GM23338 (cell line): Measurements from ENCODE around the gene BIRC6. TPM values are rescaled to one million over a fixed set of nuclear protein-coding genes. Genes with fewer than 3 reads are reported as not detected.

ENCODE experiments used
- ATAC-seq: fragments of 200-7000 bp; cut with Tn5 transposase; 3 replicates; pipeline ENCODE4 v1.9.1; 2020
- DNase-seq: peaks from one replicate; pipeline ENCODE4 v3.0.0-alpha.2; 2015; ENCODE audit warnings: low spot score
- H2AFZ ChIP-seq: fragments of 200-600 bp; sonication (generic); 2 replicates; pipeline ENCODE4 v1.8.0; 2016; ENCODE audit warnings: antibody characterized with exemption, mild to moderate bottlenecking, moderate library complexity
- H3F3A ChIP-seq: fragments of 200-600 bp; sonication (generic); replicated peaks from 2 replicates; pipeline ENCODE4 v1.8.0; 2017; ENCODE audit warnings: antibody characterized with exemption, mixed run types, low read depth
- H3K27ac ChIP-seq: fragments of 200-600 bp; sonication (generic); 2 replicates; pipeline ENCODE4 v1.6.1; 2016; ENCODE audit warnings: low read depth
- H3K27me3 ChIP-seq: fragments of 200-600 bp; sonication (generic); 2 replicates; pipeline ENCODE4 v1.8.0; 2016; ENCODE audit warnings: mild to moderate bottlenecking, mixed run types, moderate library complexity; ENCODE audit not compliant: insufficient read depth
- H3K36me3 ChIP-seq: fragments of 200-600 bp; sonication (generic); 2 replicates; pipeline ENCODE4 v1.8.0; 2016; ENCODE audit warnings: mild to moderate bottlenecking; ENCODE audit not compliant: insufficient read depth
- H3K4me1 ChIP-seq: fragments of 200-600 bp; sonication (generic); 2 replicates; pipeline ENCODE4 v1.8.0; 2016; ENCODE audit warnings: mild to moderate bottlenecking, moderate library complexity; ENCODE audit not compliant: insufficient read depth
- H3K4me2 ChIP-seq: fragments of 200-600 bp; sonication (generic); 2 replicates; pipeline ENCODE4 v1.7.1; 2017; ENCODE audit warnings: mixed run types
- H3K4me3 ChIP-seq: fragments of 200-600 bp; sonication (generic); 2 replicates; pipeline ENCODE4 v1.6.1; 2016; ENCODE audit warnings: mixed run types
- H3K79me2 ChIP-seq: fragments of 200-600 bp; sonication (generic); replicated peaks from 2 replicates; pipeline ENCODE4 v1.8.0; 2017; ENCODE audit warnings: mild to moderate bottlenecking; ENCODE audit not compliant: insufficient read depth
- H3K9me2 ChIP-seq: fragments of 200-600 bp; sonication (generic); 2 replicates; pipeline ENCODE4 v1.8.0; 2017; ENCODE audit not compliant: insufficient read depth
- H4K20me1 ChIP-seq: fragments of 200-600 bp; sonication (generic); replicated peaks from 2 replicates; pipeline ENCODE4 v1.8.0; 2017; ENCODE audit warnings: mild to moderate bottlenecking; ENCODE audit not compliant: insufficient read depth
- H3K27ac Mint-ChIP-seq: 2 replicates; pipeline ENCODE4 v1.8.0; 2020; ENCODE audit warnings: inconsistent platforms, mild to moderate bottlenecking, moderate library complexity, mixed read lengths
- H3K27me3 Mint-ChIP-seq: 3 replicates; pipeline ENCODE4 v1.8.0; 2022; ENCODE audit warnings: low read depth, mild to moderate bottlenecking, moderate library complexity, mixed read lengths, inconsistent platforms; ENCODE audit not compliant: insufficient read depth, poor library complexity
- H3K36me3 Mint-ChIP-seq: 3 replicates; pipeline ENCODE4 v1.8.0; 2021; ENCODE audit warnings: low read depth, mild to moderate bottlenecking, inconsistent platforms, moderate library complexity, mixed read lengths
- H3K4me1 Mint-ChIP-seq: 3 replicates; pipeline ENCODE4 v1.8.0; 2020; ENCODE audit warnings: mild to moderate bottlenecking, inconsistent platforms, mixed read lengths
- H3K4me3 Mint-ChIP-seq: 3 replicates; pipeline ENCODE4 v1.8.0; 2021; ENCODE audit warnings: moderate library complexity, mild to moderate bottlenecking, inconsistent platforms, mixed read lengths
- H3K9me3 Mint-ChIP-seq: 3 replicates; pipeline ENCODE4 v1.8.0; 2020; ENCODE audit warnings: moderate library complexity, mild to moderate bottlenecking, inconsistent platforms, mixed read lengths
- JUNB ChIP-seq: IDR thresholded peaks from one replicate; pipeline ENCODE4 v1.6.1; 2016; ENCODE audit warnings: antibody characterized with exemption; ENCODE audit not compliant: unreplicated experiment
- POLR2AphosphoS5 ChIP-seq: IDR thresholded peaks from 2 replicates; pipeline ENCODE4 v1.6.1; 2016; ENCODE audit warnings: antibody characterized with exemption, low read depth
- STAT1 ChIP-seq: IDR thresholded peaks from one replicate; pipeline ENCODE4 v1.6.1; 2016; ENCODE audit warnings: antibody characterized with exemption; ENCODE audit not compliant: unreplicated experiment
- ZNF114 ChIP-seq: fragments of 250-450 bp; sonication (Bioruptor Pico); IDR thresholded peaks from 2 replicates; pipeline ENCODE4 v1.5.0; 2020; ENCODE audit warnings: mild to moderate bottlenecking, moderate library complexity
- ZNF331 ChIP-seq: fragments of 250-450 bp; sonication (Bioruptor Pico); IDR thresholded peaks from 2 replicates; pipeline ENCODE4 v1.5.0; 2020; ENCODE audit warnings: low read depth, mild to moderate bottlenecking, moderate library complexity
- polyA plus RNA-seq: library from polyadenylated mRNA; unstranded; fragments of >200 nt; fragmentation: Nextera tagmentation; extraction: Ambion mirVana; gene quantifications from 2 replicates; pipeline ENCODE4 v1.2.1, GENCODE V29; 2016
- total RNA-seq: library from RNA; depleted of rRNA; stranded (reverse); fragments of >200 nt; shearing (Covaris generic); gene quantifications from 2 replicates; pipeline ENCODE4 v1.2.3, GENCODE V29; 2014
- TF ChIP-seq, protein P1 (sequence below): fragments of 250-450 bp; sonication (Bioruptor Pico); IDR thresholded peaks from 2 replicates; pipeline ENCODE4 v1.5.0; 2020; ENCODE audit warnings: mild to moderate bottlenecking, moderate library complexity
- TF ChIP-seq, protein P2 (sequence below): IDR thresholded peaks from one replicate; pipeline ENCODE4 v1.6.1; 2018; ENCODE audit warnings: antibody characterized with exemption; ENCODE audit not compliant: unreplicated experiment

Gene BIRC6
- total and polyA plus RNA-seq, 2 experiments from 2014 or later: 85.8 to 131 TPM

DNA sequence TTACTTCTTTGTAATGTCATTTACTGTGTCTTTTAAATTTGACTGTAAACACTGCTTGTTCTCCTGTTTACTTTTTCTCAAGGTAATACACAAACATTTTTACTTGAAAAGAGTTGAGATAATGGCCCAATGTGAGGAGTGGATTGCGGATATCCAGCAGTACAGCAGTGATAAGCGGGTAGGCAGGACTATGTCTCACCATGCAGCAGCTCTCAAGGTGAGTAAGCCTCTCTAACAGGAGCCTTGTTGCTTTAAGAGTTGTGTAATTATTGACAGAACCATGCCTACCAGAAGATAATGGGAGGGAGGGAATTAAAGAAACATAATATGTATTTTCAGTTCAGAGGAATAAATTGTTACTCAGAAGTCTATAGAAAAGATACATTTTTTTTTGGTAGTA lies 254.5 kb downstream of the BIRC6 start (continued):
- TF ChIP-seq, protein P1, sequence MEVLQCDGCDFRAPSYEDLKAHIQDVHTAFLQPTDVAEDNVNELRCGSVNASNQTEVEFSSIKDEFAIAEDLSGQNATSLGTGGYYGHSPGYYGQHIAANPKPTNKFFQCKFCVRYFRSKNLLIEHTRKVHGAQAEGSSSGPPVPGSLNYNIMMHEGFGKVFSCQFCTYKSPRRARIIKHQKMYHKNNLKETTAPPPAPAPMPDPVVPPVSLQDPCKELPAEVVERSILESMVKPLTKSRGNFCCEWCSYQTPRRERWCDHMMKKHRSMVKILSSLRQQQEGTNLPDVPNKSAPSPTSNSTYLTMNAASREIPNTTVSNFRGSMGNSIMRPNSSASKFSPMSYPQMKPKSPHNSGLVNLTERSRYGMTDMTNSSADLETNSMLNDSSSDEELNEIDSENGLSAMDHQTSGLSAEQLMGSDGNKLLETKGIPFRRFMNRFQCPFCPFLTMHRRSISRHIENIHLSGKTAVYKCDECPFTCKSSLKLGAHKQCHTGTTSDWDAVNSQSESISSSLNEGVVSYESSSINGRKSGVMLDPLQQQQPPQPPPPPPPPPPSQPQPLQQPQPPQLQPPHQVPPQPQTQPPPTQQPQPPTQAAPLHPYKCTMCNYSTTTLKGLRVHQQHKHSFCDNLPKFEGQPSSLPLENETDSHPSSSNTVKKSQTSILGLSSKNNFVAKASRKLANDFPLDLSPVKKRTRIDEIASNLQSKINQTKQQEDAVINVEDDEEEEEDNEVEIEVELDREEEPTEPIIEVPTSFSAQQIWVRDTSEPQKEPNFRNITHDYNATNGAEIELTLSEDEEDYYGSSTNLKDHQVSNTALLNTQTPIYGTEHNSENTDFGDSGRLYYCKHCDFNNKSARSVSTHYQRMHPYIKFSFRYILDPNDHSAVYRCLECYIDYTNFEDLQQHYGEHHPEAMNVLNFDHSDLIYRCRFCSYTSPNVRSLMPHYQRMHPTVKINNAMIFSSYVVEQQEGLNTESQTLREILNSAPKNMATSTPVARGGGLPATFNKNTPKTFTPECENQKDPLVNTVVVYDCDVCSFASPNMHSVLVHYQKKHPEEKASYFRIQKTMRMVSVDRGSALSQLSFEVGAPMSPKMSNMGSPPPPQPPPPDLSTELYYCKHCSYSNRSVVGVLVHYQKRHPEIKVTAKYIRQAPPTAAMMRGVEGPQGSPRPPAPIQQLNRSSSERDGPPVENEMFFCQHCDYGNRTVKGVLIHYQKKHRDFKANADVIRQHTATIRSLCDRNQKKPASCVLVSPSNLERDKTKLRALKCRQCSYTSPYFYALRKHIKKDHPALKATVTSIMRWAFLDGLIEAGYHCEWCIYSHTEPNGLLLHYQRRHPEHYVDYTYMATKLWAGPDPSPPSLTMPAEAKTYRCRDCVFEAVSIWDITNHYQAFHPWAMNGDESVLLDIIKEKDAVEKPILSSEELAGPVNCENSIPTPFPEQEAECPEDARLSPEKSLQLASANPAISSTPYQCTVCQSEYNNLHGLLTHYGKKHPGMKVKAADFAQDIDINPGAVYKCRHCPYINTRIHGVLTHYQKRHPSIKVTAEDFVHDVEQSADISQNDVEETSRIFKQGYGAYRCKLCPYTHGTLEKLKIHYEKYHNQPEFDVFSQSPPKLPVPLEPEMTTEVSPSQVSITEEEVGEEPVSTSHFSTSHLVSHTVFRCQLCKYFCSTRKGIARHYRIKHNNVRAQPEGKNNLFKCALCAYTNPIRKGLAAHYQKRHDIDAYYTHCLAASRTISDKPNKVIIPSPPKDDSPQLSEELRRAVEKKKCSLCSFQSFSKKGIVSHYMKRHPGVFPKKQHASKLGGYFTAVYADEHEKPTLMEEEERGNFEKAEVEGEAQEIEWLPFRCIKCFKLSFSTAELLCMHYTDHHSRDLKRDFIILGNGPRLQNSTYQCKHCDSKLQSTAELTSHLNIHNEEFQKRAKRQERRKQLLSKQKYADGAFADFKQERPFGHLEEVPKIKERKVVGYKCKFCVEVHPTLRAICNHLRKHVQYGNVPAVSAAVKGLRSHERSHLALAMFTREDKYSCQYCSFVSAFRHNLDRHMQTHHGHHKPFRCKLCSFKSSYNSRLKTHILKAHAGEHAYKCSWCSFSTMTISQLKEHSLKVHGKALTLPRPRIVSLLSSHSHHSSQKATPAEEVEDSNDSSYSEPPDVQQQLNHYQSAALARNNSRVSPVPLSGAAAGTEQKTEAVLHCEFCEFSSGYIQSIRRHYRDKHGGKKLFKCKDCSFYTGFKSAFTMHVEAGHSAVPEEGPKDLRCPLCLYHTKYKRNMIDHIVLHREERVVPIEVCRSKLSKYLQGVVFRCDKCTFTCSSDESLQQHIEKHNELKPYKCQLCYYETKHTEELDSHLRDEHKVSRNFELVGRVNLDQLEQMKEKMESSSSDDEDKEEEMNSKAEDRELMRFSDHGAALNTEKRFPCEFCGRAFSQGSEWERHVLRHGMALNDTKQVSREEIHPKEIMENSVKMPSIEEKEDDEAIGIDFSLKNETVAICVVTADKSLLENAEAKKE (CRISPR knock-in tag): no peak

DNA sequence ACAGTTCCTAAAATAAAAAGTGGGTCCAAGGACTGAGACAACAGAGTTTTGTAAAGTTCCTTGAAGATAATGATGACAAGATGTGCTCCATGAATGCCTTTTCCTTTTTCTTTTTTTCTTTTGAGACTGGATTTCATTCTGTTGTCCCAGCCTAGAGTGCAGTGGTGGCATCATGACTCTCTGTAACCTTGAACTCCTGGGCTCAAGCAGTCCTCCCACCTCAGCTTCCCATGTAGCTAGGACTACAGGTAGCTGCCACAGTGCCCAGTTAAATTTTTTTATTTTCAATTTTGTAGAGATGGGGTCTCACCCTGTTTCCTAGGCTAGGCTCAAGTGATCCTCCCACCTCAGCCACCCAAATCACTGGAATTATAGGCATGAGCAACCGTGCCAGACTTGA lies 254.9 kb downstream of the BIRC6 start:
- Histone ChIP-seq H2AFZ (no peak overlapping the region), H3F3A (no peaks in the 10 kb centered on the region), H3K27me3 (no peaks in the 10 kb centered on the region), H3K9me2 (no peaks in the 10 kb centered on the region), H3K36me3 (peaks cover 9% of the 10 kb centered on the region; the same call in 1 of the 2 replicates), H3K4me1 (no peaks in the 10 kb centered on the region), H3K4me2 (no peak overlapping the region), H3K79me2 (no peaks in the 10 kb centered on the region), H4K20me1 (0 out of 2 replicates have a peak, but pooled peaks cover 4% of the 10 kb centered on the region), H3K4me3 (no peak overlapping the region), H3K27ac (no peak overlapping the region)
- Mint-ChIP-seq H3K4me1 (no peaks in the 10 kb centered on the region), H3K9me3 (no peaks in the 10 kb centered on the region), H3K27ac (no peak overlapping the region), H3K36me3 (peaks cover 33% of the 10 kb centered on the region), H3K4me3 (no peak overlapping the region), H3K27me3 (no peaks in the 10 kb centered on the region)
- no peak for ATAC-seq
- no peak for DNase-seq
- TF ChIP-seq, protein P2, sequence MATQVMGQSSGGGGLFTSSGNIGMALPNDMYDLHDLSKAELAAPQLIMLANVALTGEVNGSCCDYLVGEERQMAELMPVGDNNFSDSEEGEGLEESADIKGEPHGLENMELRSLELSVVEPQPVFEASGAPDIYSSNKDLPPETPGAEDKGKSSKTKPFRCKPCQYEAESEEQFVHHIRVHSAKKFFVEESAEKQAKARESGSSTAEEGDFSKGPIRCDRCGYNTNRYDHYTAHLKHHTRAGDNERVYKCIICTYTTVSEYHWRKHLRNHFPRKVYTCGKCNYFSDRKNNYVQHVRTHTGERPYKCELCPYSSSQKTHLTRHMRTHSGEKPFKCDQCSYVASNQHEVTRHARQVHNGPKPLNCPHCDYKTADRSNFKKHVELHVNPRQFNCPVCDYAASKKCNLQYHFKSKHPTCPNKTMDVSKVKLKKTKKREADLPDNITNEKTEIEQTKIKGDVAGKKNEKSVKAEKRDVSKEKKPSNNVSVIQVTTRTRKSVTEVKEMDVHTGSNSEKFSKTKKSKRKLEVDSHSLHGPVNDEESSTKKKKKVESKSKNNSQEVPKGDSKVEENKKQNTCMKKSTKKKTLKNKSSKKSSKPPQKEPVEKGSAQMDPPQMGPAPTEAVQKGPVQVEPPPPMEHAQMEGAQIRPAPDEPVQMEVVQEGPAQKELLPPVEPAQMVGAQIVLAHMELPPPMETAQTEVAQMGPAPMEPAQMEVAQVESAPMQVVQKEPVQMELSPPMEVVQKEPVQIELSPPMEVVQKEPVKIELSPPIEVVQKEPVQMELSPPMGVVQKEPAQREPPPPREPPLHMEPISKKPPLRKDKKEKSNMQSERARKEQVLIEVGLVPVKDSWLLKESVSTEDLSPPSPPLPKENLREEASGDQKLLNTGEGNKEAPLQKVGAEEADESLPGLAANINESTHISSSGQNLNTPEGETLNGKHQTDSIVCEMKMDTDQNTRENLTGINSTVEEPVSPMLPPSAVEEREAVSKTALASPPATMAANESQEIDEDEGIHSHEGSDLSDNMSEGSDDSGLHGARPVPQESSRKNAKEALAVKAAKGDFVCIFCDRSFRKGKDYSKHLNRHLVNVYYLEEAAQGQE: no peak
- TF ChIP-seq ZNF331 (CRISPR knock-in tag) (no peak), JUNB (no peak), ZNF114 (CRISPR knock-in tag) (no peak), POLR2AphosphoS5 (no peak), STAT1 (no peak)
